Trophoblast cell (in vitro differentiated cells and primary cell): Measurements from ENCODE around the gene ANAPC2.

Experiments used
- DNase-seq, 2 donors: peaks; one replicate each; pipeline ENCODE4 v3.0.0-alpha.2; 2016
- H2AFZ ChIP-seq: 2 replicates; pipeline ENCODE4 v1.6.1; 2013; ENCODE audit warnings: low read length, moderate library complexity, mild to moderate bottlenecking; ENCODE audit not compliant: insufficient read depth, poor library complexity
- H2AK5ac ChIP-seq: 2 replicates; pipeline ENCODE4 v1.6.1; 2013; ENCODE audit warnings: mild to moderate bottlenecking, low read length
- H2BK120ac ChIP-seq: 2 replicates; pipeline ENCODE4 v1.6.1; 2013; ENCODE audit warnings: low read length, mild to moderate bottlenecking, moderate library complexity; ENCODE audit not compliant: insufficient read depth, poor library complexity
- H2BK12ac ChIP-seq: 2 replicates; pipeline ENCODE4 v1.6.1; 2013; ENCODE audit warnings: mild to moderate bottlenecking, low read length, moderate library complexity
- H2BK5ac ChIP-seq: 2 replicates; pipeline ENCODE4 v1.6.1; 2013; ENCODE audit warnings: low read length, low read depth, moderate library complexity, mild to moderate bottlenecking; ENCODE audit not compliant: poor library complexity
- H3K14ac ChIP-seq: 2 replicates; pipeline ENCODE4 v1.6.1; 2013; ENCODE audit warnings: mild to moderate bottlenecking, low read length
- H3K18ac ChIP-seq: 2 replicates; pipeline ENCODE4 v1.6.1; 2013; ENCODE audit warnings: mild to moderate bottlenecking, low read length
- H3K23ac ChIP-seq: 2 replicates; pipeline ENCODE4 v1.6.1; 2013; ENCODE audit warnings: low read length
- H3K27ac ChIP-seq: 2 replicates; pipeline ENCODE4 v1.5.1; 2013; ENCODE audit warnings: low read depth, mild to moderate bottlenecking, inconsistent platforms, low read length, moderate library complexity
- H3K27me3 ChIP-seq: 2 replicates; pipeline ENCODE4 v1.6.1; 2013; ENCODE audit warnings: inconsistent platforms, mild to moderate bottlenecking, low read length, moderate library complexity; ENCODE audit not compliant: insufficient read depth
- H3K36me3 ChIP-seq, 2 experiments: 1 replicate in 1 of 2; 2 replicates in 1 of 2; pipeline ENCODE4 v1.6.1; 2013; ENCODE audit warnings: low read length in 2 of 2, mild to moderate bottlenecking in 2 of 2, moderate library complexity in 1 of 2; ENCODE audit not compliant: insufficient read depth in 2 of 2, control insufficient read depth in 1 of 2
- H3K4ac ChIP-seq: 2 replicates; pipeline ENCODE4 v1.6.1; 2013; ENCODE audit warnings: low read depth, mild to moderate bottlenecking, low read length, moderate library complexity
- H3K4me1 ChIP-seq, 2 experiments: 1 replicate in 1 of 2; 2 replicates in 1 of 2; pipeline ENCODE4 v1.6.1; 2013; ENCODE audit warnings: low read length in 2 of 2, mild to moderate bottlenecking in 2 of 2, moderate library complexity in 1 of 2; ENCODE audit not compliant: insufficient read depth in 2 of 2, control insufficient read depth in 1 of 2
- H3K4me2 ChIP-seq: 2 replicates; pipeline ENCODE4 v1.6.1; 2013; ENCODE audit warnings: inconsistent platforms, mild to moderate bottlenecking, low read length, moderate library complexity
- H3K4me3 ChIP-seq: 2 replicates; pipeline ENCODE4 v1.5.1; 2013; ENCODE audit warnings: mild to moderate bottlenecking, low read depth, low read length, inconsistent platforms
- H3K79me1 ChIP-seq: one replicate; pipeline ENCODE4 v1.6.1; 2013; ENCODE audit warnings: low read length
- H3K79me2 ChIP-seq: 2 replicates; pipeline ENCODE4 v1.6.1; 2013; ENCODE audit warnings: low read length, mild to moderate bottlenecking; ENCODE audit not compliant: control insufficient read depth, insufficient read depth, poor library complexity
- H3K9ac ChIP-seq: 2 replicates; pipeline ENCODE4 v1.6.1; 2013; ENCODE audit warnings: mild to moderate bottlenecking, low read length
- H3K9me3 ChIP-seq: 2 replicates; pipeline ENCODE4 v1.6.1; 2013; ENCODE audit warnings: low read depth, mild to moderate bottlenecking, control low read depth, inconsistent platforms, low read length; ENCODE audit not compliant: insufficient read depth
- H4K12ac ChIP-seq: 2 replicates; pipeline ENCODE4 v1.6.1; 2013; ENCODE audit warnings: low read depth, mild to moderate bottlenecking, low read length, moderate library complexity
- H4K8ac ChIP-seq: 2 replicates; pipeline ENCODE4 v1.6.1; 2013; ENCODE audit warnings: low read depth, mild to moderate bottlenecking, low read length, moderate library complexity
- H4K91ac ChIP-seq: one replicate; pipeline ENCODE4 v1.6.1; 2013; ENCODE audit warnings: low read depth, mild to moderate bottlenecking, low read length, moderate library complexity
- whole genome bisulfite sequencing: extraction: QIAGEN DNeasy Blood & Tissue Kit; methylation state at CpG from one replicate; pipeline ENCODE4 v1.1.7; 2013; ENCODE audit warnings: missing lambda C conversion rate; ENCODE audit not compliant: insufficient read length, insufficient coverage; ENCODE audit errors: extremely low coverage; 5-methylcytosine and 5-hydroxymethylcytosine counted together

Gene ANAPC2

DNA sequence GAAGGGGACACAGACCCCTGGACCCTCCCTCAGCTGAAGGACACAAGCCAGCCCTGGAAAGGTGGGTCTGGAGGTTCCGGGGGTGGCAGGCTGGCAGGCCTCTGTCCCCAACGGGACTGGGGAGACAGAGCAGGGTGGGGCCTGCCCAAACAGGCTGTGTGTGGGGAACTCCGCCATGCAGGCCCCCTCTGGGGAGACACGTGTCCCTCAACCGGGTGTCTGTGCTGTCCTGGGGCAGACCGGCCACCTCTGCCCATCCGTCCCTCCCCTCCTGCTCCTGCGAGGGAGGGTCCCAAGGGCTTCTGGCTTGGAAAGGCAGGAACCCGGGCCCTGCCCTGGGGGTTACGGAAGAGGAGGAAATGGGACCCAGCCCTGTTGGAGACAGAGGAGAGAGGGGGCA, 43.7 kb upstream of the ANAPC2 start:
- H2AK5ac ChIP-seq, result no peak overlapping the region
- H3K79me1 ChIP-seq, result no peaks in the 10 kb centered on the region
- H2BK5ac ChIP-seq, result no peak overlapping the region
- H3K9me3 ChIP-seq, result peaks cover 1% of the 10 kb centered on the region
- H3K4me1 ChIP-seq, result peaks cover 8 to 13% of the 10 kb centered on the region in 2 experiments
- H3K23ac ChIP-seq, result no peak overlapping the region
- no CpG with 5 or more reads among the region's 10 CpGs for WGBS
- no peak overlapping the region for H2BK120ac ChIP-seq
- H3K9ac ChIP-seq, result no peak overlapping the region
- no peak overlapping the region for H3K18ac ChIP-seq
- no peak overlapping the region for H4K8ac ChIP-seq
- no peaks in the 10 kb centered on the region for H3K79me2 ChIP-seq
- H3K4ac ChIP-seq, result no peak overlapping the region
- H4K91ac ChIP-seq, result no peak overlapping the region
- no peak overlapping the region for H2AFZ ChIP-seq
- no peak for DNase-seq
- no peak overlapping the region for H3K27ac ChIP-seq
- no peak overlapping the region for H3K4me2 ChIP-seq
- no peaks in the 10 kb centered on the region for H3K27me3 ChIP-seq
- no peaks in the 10 kb centered on the region for H3K36me3 ChIP-seq
- H3K14ac ChIP-seq, result no peak overlapping the region
- H3K4me3 ChIP-seq, result no peak overlapping the region
- no peak overlapping the region for H2BK12ac ChIP-seq
- H4K12ac ChIP-seq, result no peak overlapping the region

DNA sequence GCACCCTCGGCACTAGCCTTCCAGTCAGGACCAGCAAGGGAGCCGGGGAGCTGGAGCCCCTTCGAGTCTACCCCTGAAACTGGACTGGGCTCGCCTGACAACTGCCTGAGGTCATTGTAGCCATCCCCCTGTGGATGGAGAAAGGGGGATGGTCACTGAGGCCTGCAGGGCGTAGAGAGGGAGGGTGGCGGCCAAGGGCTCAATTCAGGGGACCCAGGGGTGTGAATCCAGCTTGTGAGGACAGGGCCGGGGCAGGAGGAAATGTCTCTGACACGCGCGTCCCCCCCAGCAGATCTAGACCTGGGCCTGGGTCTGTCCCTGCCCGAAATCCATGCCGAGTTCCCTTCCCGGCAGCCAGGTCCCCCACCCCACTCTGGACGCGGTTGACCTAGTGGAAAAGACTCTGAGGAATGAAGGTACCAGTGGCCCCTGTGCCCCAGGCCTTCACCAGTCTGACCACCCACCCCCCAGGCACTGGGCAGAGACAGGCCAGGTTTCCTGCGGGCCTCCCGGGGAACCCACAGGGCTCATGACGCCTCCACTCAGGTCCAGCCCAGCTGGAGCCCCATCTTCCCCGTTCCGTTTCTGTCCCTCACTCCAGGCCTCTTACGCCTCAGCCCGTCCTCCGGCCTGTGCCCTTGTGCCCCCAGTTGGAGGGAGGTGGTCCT, 43.1 kb upstream of the ANAPC2 start:
- no peak overlapping the region for H2BK5ac ChIP-seq
- H3K36me3 ChIP-seq, result no peaks in the 10 kb centered on the region
- no peak overlapping the region for H4K12ac ChIP-seq
- no peak overlapping the region for H4K8ac ChIP-seq
- H3K27me3 ChIP-seq, result no peaks in the 10 kb centered on the region
- H4K91ac ChIP-seq, result no peak overlapping the region
- no peak overlapping the region for H3K4me3 ChIP-seq
- no peak overlapping the region for H2AK5ac ChIP-seq
- no CpG with 5 or more reads among the region's 23 CpGs for WGBS
- no peak for DNase-seq
- H3K4ac ChIP-seq, result no peak overlapping the region
- no peak overlapping the region for H2BK120ac ChIP-seq
- H3K9me3 ChIP-seq, result peaks cover 3% of the 10 kb centered on the region
- H3K4me2 ChIP-seq, result no peak overlapping the region
- no peak overlapping the region for H3K27ac ChIP-seq
- H2BK12ac ChIP-seq, result no peak overlapping the region
- no peak overlapping the region for H3K23ac ChIP-seq
- H3K79me2 ChIP-seq, result no peaks in the 10 kb centered on the region
- H3K18ac ChIP-seq, result no peak overlapping the region
- no peak overlapping the region for H3K9ac ChIP-seq
- peaks cover 7 to 14% of the 10 kb centered on the region in 2 experiments for H3K4me1 ChIP-seq
- no peak overlapping the region for H3K14ac ChIP-seq
- H2AFZ ChIP-seq, result no peak overlapping the region
- H3K79me1 ChIP-seq, result no peaks in the 10 kb centered on the region

DNA sequence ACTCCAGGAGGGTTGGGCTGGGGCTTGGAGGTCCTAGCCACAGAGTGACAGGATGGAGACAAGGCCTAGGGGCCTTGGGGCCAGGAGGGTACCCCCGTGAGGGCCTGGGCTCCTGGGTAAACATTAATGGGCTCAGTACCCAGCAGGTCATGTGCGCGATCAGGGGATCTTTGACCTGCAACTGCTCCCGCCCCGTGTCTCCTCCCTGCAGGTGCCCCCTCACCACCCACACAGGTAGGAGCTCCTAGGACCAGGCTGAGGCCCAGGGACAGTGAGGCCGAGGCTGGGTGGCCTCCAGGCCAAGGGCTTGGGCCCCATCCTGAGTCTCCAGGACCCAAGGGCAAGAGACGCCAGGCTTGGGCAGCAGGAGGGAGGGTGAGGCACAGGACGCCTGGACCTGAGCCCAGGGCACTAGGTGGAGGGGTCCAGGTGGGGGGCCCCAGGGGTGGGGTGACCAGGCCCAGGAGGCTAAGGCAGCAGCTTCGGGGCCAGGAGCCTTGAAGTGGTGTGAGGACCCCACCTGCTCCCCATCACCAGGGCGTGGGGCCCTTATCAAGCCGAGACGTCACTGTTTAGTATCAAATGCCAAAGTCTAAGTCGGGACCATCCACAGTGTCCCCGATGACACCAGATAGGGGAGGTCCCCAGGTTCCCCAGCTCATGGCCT, 42.5 kb upstream of the ANAPC2 start, which contains the start of gene SLC34A3:
Gene SLC34A3 (plus strand): TSS at position 197 of the 667 bp plus-strand sequence. CDS start 802 bp downstream, outside the sequence.
- no peak within 1 kb of the TSS for H2BK5ac ChIP-seq
- no peak within 1 kb of the TSS for H3K18ac ChIP-seq
- no peaks in the 10 kb centered on the region for H3K79me1 ChIP-seq
- H2BK120ac ChIP-seq, result no peak within 1 kb of the TSS
- no peaks in the 10 kb centered on the region for H3K27me3 ChIP-seq
- H3K9me3 ChIP-seq, result peaks cover 3% of the 10 kb centered on the region
- DNase-seq, result no peak
- H3K4me2 ChIP-seq, result no peak within 1 kb of the TSS
- H3K79me2 ChIP-seq, result no peaks in the 10 kb centered on the region
- H2AFZ ChIP-seq, result no peak within 1 kb of the TSS
- no peak within 1 kb of the TSS for H3K14ac ChIP-seq
- no peak within 1 kb of the TSS for H4K8ac ChIP-seq
- no peak within 1 kb of the TSS for H3K4me3 ChIP-seq
- no peak within 1 kb of the TSS for H3K27ac ChIP-seq
- H2BK12ac ChIP-seq, result no peak within 1 kb of the TSS
- WGBS, result no CpG with 5 or more reads among the region's 14 CpGs
- H3K9ac ChIP-seq, result no peak within 1 kb of the TSS
- no peak within 1 kb of the TSS for H2AK5ac ChIP-seq
- H4K91ac ChIP-seq, result no peak within 1 kb of the TSS
- no peak within 1 kb of the TSS for H4K12ac ChIP-seq
- H3K4ac ChIP-seq, result no peak within 1 kb of the TSS
- no peak within 1 kb of the TSS for H3K23ac ChIP-seq
- H3K36me3 ChIP-seq, result no peaks in the 10 kb centered on the region
- peaks cover 10 to 17% of the 10 kb centered on the region in 2 experiments for H3K4me1 ChIP-seq

DNA sequence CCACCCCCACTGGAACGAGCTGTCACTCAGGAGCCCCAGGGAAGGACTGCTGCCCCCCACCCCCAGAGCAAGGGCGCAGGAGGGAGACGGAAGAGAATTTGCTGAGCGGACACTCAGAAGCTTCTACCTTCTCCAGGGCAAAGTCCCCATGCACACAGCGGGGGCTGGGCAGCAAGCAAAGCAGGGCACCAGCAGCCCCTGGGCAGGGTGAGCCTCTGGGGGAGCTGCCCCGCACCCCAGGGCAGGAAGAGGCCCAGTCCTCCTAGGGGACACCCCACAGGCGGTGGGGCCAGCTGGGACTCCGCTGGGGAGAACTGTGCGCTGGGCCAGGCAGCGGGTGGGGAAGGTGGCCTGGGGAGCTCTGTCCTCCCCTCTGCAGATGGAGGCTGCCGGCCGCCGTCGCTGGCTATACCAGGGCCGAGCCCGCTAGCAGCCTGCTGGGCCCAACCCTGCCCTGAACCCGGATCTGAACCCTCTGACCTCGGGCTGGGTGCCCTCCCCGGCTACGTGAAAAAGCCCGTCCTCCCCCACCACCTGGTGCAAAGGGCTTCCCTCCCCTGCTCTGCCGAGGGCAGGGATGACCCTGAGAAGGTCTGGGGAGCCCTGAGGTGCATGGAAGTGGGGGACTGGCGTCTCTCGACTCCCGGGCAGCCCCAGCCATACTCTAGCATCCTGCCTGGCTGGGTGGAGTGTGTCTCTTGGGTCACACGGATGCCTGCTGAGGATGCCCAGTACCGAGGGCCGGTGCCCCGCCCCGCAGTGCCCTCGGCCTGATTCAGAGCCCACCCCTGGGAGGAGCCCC, 41.7 kb upstream of the ANAPC2 start:
- peaks cover 3% of the 10 kb centered on the region for H3K9me3 ChIP-seq
- no peaks in the 10 kb centered on the region for H3K79me2 ChIP-seq
- no peak overlapping the region for H2BK5ac ChIP-seq

More for the DNA sequence above, 41.7 kb upstream of the ANAPC2 start:
- Histone ChIP-seq H3K79me1 (no peaks in the 10 kb centered on the region), H3K27ac (no peak overlapping the region), H3K27me3 (no peaks in the 10 kb centered on the region), H3K23ac (no peak overlapping the region), H3K14ac (no peak overlapping the region), H2AK5ac (no peak overlapping the region), H3K18ac (no peak overlapping the region), H4K12ac (no peak overlapping the region), H2BK120ac (no peak overlapping the region), H3K9ac (no peak overlapping the region), H3K4ac (no peak overlapping the region), H2AFZ (no peak overlapping the region), H4K8ac (no peak overlapping the region), H3K4me3 (no peak overlapping the region), H4K91ac (no peak overlapping the region), H3K36me3 (no peaks in the 10 kb centered on the region), H3K4me1 (peaks cover 10 to 17% of the 10 kb centered on the region in 2 experiments), H2BK12ac (no peak overlapping the region), H3K4me2 (no peak overlapping the region)
- DNase-seq, result no peak
- WGBS, result no CpG with 5 or more reads among the region's 31 CpGs
